ENCODE data around the gene TPBGL.
A peak's percentile ranks its signal among the peaks of the same experiment; 100 is the strongest.

TPBGL gene

DNA sequence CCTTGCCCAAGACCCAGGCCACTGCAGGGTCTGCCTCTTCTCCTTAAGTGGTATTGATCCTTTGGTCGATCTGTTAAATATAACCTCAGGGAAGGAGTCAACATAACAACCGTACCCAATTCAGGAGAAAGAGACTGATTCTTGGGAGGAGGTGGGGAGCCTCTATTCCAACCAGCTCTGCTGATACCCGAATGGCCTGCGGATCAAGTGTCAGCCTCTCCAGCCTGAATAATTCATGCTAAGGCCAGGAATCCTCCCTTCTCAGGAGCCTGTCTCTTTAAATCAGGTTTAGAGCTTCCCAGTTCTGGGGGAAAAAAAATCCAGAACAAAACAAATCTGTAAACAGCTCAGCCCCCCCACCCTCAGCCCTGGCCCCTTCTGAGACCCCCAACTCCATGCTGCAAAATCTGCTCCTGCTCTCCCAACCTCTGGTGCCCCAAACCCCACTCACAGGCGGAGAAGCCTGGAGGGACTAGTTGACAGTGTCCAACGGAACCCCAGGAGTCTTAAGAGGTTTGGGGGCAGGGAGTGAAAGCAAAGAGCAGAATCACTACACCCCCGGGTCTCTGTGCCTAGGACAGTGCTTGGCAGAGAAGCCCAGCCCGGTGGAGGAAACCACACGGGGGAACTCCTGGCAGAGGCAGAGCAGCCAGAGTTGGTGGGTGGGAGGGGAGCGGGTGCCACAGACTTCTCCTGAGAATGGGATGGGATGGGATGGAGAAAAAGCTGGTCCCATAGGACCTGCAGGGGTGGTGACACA lies 863 bp upstream of the TPBGL start:
- Histone ChIP-seq H3K27me3 (ENCODE audit: control insufficient read depth in 3 of 3, insufficient read depth in 3 of 3, low read depth in 1 of 3, low read length in 3 of 3) (peaks cover 20 to 60% (median 54%) of the 10 kb centered on the region in 3 experiments), H3K36me3 (replicated peaks in 1 of 2; ENCODE audit: control insufficient read depth in 2 of 2, insufficient read depth in 2 of 2, low read length in 2 of 2) (no peaks in the 10 kb centered on the region), H3K23ac (ENCODE audit: low read depth, low read length, poor library complexity) (no peak overlapping the region), H3K4me3 (ENCODE audit: low read length in 2 of 2) (no peak overlapping the region), H3K4me1 (ENCODE audit: control insufficient read depth in 2 of 2, insufficient read depth in 1 of 2, low read depth in 1 of 2, low read length in 2 of 2) (peaks cover 4 to 6% of the 10 kb centered on the region in 2 donors), H2BK12ac (ENCODE audit: low read length) (no peak overlapping the region), H2BK5ac (ENCODE audit: low read length) (no peak overlapping the region), H3K18ac (ENCODE audit: low read length) (peak overlapping the region; percentile 35), H3K27ac (replicated peaks; ENCODE audit: low read length) (no peak overlapping the region), H3K9me3 (replicated peaks in 1 of 2; ENCODE audit: control insufficient read depth in 2 of 2, insufficient read depth in 1 of 2, low read depth in 1 of 2, low read length in 2 of 2) (no peaks in the 10 kb centered on the region), H3K9ac (ENCODE audit: low read depth, low read length, poor library complexity) (no peak overlapping the region), H3K4me2 (ENCODE audit: insufficient read depth, low read length, poor library complexity, severe bottlenecking) (peak overlapping the region; percentile 83), H2BK15ac (ENCODE audit: low read length) (no peak overlapping the region), H3K14ac (ENCODE audit: low read length) (no peak overlapping the region), H2AK5ac (ENCODE audit: low read depth, low read length) (no peak overlapping the region), H2BK120ac (ENCODE audit: low read depth, low read length) (no peak overlapping the region), H4K91ac (ENCODE audit: low read depth, low read length, poor library complexity) (no peak overlapping the region), H3K4ac (ENCODE audit: low read length) (no peak overlapping the region), H3K79me1 (ENCODE audit: low read depth, low read length) (no peaks in the 10 kb centered on the region), H4K8ac (ENCODE audit: low read depth, low read length) (no peak overlapping the region), H2AFZ (ENCODE audit: low read length) (no peak overlapping the region)
- DNase-seq (ENCODE audit: low spot score), result no peak
- WGBS, 2 donors (ENCODE audit: extremely low coverage in 2 of 2, insufficient read length in 2 of 2, insufficient replicate concordance in 1 of 2), result no CpG with 5 or more reads among the region's 10 CpGs

DNA sequence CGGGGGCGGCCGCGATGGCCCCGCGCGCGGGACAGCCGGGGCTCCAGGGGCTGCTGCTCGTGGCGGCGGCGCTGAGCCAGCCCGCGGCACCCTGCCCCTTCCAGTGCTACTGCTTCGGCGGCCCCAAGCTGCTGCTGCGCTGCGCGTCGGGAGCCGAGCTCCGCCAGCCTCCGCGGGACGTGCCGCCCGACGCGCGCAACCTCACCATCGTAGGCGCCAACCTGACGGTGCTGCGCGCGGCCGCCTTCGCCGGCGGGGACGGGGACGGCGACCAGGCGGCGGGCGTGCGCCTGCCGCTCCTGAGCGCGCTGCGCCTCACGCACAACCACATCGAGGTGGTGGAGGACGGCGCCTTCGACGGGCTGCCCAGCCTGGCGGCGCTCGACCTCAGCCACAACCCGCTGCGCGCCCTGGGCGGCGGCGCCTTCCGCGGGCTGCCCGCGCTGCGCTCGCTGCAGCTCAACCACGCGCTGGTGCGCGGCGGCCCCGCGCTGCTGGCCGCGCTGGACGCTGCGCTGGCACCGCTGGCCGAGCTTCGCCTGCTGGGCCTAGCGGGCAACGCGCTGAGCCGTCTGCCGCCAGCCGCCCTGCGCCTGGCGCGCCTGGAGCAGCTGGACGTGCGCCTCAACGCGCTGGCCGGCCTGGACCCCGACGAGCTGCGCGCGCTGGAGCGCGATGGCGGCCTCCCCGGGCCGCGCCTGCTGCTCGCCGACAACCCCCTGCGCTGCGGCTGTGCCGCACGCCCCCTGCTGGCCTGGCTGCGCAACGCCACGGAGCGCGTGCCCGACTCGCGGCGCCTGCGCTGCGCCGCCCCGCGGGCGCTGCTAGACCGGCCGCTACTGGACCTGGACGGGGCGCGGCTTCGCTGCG lies 697 bp downstream of the TPBGL start:
- H2AFZ ChIP-seq (ENCODE audit: low read length), result peak overlapping the region; percentile 100
- no peak overlapping the region for H4K8ac ChIP-seq (ENCODE audit: low read depth, low read length)
- no peak overlapping the region for H2BK15ac ChIP-seq (ENCODE audit: low read length)
- no peak overlapping the region for H2BK12ac ChIP-seq (ENCODE audit: low read length)
- peaks cover 4% of the 10 kb centered on the region in 2 donors for H3K4me1 ChIP-seq (ENCODE audit: control insufficient read depth in 2 of 2, insufficient read depth in 1 of 2, low read depth in 1 of 2, low read length in 2 of 2)
- peak overlapping the region; percentile 84 for H3K9ac ChIP-seq (ENCODE audit: low read depth, low read length, poor library complexity)
- H3K4me2 ChIP-seq (ENCODE audit: insufficient read depth, low read length, poor library complexity, severe bottlenecking), result peak overlapping the region; percentile 83
- peaks cover 20 to 69% (median 54%) of the 10 kb centered on the region in 3 experiments for H3K27me3 ChIP-seq (ENCODE audit: control insufficient read depth in 3 of 3, insufficient read depth in 3 of 3, low read depth in 1 of 3, low read length in 3 of 3)
- no peak overlapping the region for H2BK120ac ChIP-seq (ENCODE audit: low read depth, low read length)
- no peaks in the 10 kb centered on the region for H3K36me3 ChIP-seq (replicated peaks in 1 of 2; ENCODE audit: control insufficient read depth in 2 of 2, insufficient read depth in 2 of 2, low read length in 2 of 2)
- H3K9me3 ChIP-seq (replicated peaks in 1 of 2; ENCODE audit: control insufficient read depth in 2 of 2, insufficient read depth in 1 of 2, low read depth in 1 of 2, low read length in 2 of 2), result no peaks in the 10 kb centered on the region
- H3K27ac ChIP-seq (replicated peaks; ENCODE audit: low read length), result no peak overlapping the region
- H3K18ac ChIP-seq (ENCODE audit: low read length), result peak overlapping the region; percentile 89
- H3K79me1 ChIP-seq (ENCODE audit: low read depth, low read length), result no peaks in the 10 kb centered on the region
- DNase-seq (ENCODE audit: low spot score), result peak; percentile 90
- H4K91ac ChIP-seq (ENCODE audit: low read depth, low read length, poor library complexity), result no peak overlapping the region
- peak overlapping the region; percentile 83 for H3K14ac ChIP-seq (ENCODE audit: low read length)
- peak overlapping the region; percentile 67 for H3K23ac ChIP-seq (ENCODE audit: low read depth, low read length, poor library complexity)
- H3K4me3 ChIP-seq (ENCODE audit: low read length in 2 of 2), result peak overlapping the region; percentile 54 to 90
- H3K4ac ChIP-seq (ENCODE audit: low read length), result no peak overlapping the region
- peak overlapping the region; percentile 52 for H2AK5ac ChIP-seq (ENCODE audit: low read depth, low read length)
- H2BK5ac ChIP-seq (ENCODE audit: low read length), result no peak overlapping the region
- no CpG with 5 or more reads among the region's 140 CpGs for WGBS, 2 donors (ENCODE audit: extremely low coverage in 2 of 2, insufficient read length in 2 of 2, insufficient replicate concordance in 1 of 2)

DNA sequence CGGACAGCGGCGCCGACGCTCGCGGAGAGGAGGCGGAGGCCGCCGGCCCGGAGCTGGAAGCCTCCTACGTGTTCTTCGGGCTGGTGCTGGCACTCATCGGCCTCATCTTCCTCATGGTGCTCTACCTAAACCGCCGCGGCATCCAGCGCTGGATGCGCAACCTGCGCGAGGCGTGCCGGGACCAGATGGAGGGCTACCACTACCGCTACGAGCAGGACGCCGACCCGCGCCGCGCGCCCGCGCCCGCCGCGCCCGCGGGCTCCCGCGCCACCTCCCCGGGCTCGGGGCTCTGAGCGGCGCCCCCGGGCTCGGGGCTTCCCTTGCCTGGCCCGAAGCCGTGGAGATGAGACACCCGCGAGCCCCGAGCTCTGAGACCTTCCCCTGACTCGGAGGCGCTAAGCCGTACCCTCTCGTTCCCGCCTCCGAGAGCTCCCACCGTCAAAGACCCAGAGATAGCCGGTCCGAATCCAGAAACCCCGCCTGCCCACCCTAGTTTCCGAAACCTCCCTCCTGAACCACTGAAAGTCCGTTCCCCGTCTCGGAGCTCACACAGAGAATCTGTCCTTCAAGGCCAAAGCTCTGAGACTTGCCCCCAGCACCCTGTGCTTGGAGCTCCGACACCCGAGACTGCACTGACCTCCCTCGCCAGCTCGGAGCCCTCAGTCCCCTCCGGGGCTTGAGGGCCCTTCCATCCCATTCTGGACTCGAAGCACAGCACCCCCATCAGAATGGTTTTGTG lies 1.5 kb downstream of the TPBGL start:
- H3K27me3 ChIP-seq (ENCODE audit: control insufficient read depth in 3 of 3, insufficient read depth in 3 of 3, low read depth in 1 of 3, low read length in 3 of 3), result peaks cover 20 to 69% (median 54%) of the 10 kb centered on the region in 3 experiments

More for the DNA sequence above, 1.5 kb downstream of the TPBGL start:
- H2BK120ac ChIP-seq (ENCODE audit: low read depth, low read length), result no peak overlapping the region
- H2BK12ac ChIP-seq (ENCODE audit: low read length), result no peak overlapping the region
- no peak overlapping the region for H3K14ac ChIP-seq (ENCODE audit: low read length)
- DNase-seq (ENCODE audit: low spot score), result no peak
- no peak overlapping the region for H2AK5ac ChIP-seq (ENCODE audit: low read depth, low read length)
- peak overlapping the region; percentile 67 for H3K18ac ChIP-seq (ENCODE audit: low read length)
- H3K4ac ChIP-seq (ENCODE audit: low read length), result no peak overlapping the region
- peaks cover 4% of the 10 kb centered on the region in 2 donors for H3K4me1 ChIP-seq (ENCODE audit: control insufficient read depth in 2 of 2, insufficient read depth in 1 of 2, low read depth in 1 of 2, low read length in 2 of 2)
- no peak overlapping the region for H4K8ac ChIP-seq (ENCODE audit: low read depth, low read length)
- H2BK5ac ChIP-seq (ENCODE audit: low read length), result no peak overlapping the region
- peak overlapping the region; percentile 67 for H3K23ac ChIP-seq (ENCODE audit: low read depth, low read length, poor library complexity)
- no CpG with 5 or more reads among the region's 72 CpGs for WGBS, 2 donors (ENCODE audit: extremely low coverage in 2 of 2, insufficient read length in 2 of 2, insufficient replicate concordance in 1 of 2)
- no peak overlapping the region for H3K27ac ChIP-seq (replicated peaks; ENCODE audit: low read length)
- no peak overlapping the region for H4K91ac ChIP-seq (ENCODE audit: low read depth, low read length, poor library complexity)
- no peak overlapping the region for H3K9ac ChIP-seq (ENCODE audit: low read depth, low read length, poor library complexity)
- peak overlapping the region; percentile 51 for H3K4me2 ChIP-seq (ENCODE audit: insufficient read depth, low read length, poor library complexity, severe bottlenecking)
- H2AFZ ChIP-seq (ENCODE audit: low read length), result peak overlapping the region; percentile 100
- H2BK15ac ChIP-seq (ENCODE audit: low read length), result no peak overlapping the region
- H3K36me3 ChIP-seq (replicated peaks in 1 of 2; ENCODE audit: control insufficient read depth in 2 of 2, insufficient read depth in 2 of 2, low read length in 2 of 2), result no peaks in the 10 kb centered on the region
- no peaks in the 10 kb centered on the region for H3K79me1 ChIP-seq (ENCODE audit: low read depth, low read length)
- H3K9me3 ChIP-seq (replicated peaks in 1 of 2; ENCODE audit: control insufficient read depth in 2 of 2, insufficient read depth in 1 of 2, low read depth in 1 of 2, low read length in 2 of 2), result no peaks in the 10 kb centered on the region
- peak overlapping the region; percentile 54 to 81 for H3K4me3 ChIP-seq (ENCODE audit: low read length in 2 of 2)

All from neuronal stem cell (in vitro differentiated cells).